Mesenchymal stem cell (in vitro differentiated cells and primary cell): ENCODE measurements around the gene JAG2.
A peak's percentile ranks its signal among the peaks of the same experiment; 100 is the strongest.

Experiments
- DNase-seq: peaks from one replicate; pipeline ENCODE4 v3.0.0-alpha.2; 2013
- H2AFZ ChIP-seq: one replicate; pipeline ENCODE4 v1.6.1; 2013; ENCODE audit warnings: low read depth, mild to moderate bottlenecking, control low read depth, inconsistent platforms, low read length, moderate library complexity
- H2AK5ac ChIP-seq: 2 replicates; pipeline ENCODE4 v1.6.1; 2013; ENCODE audit warnings: low read length, moderate library complexity, mild to moderate bottlenecking, inconsistent platforms; ENCODE audit not compliant: severe bottlenecking
- H2BK120ac ChIP-seq: one replicate; pipeline ENCODE4 v1.6.1; 2013; ENCODE audit warnings: low read depth, mild to moderate bottlenecking, inconsistent platforms, low read length, moderate library complexity
- H2BK12ac ChIP-seq, 2 experiments: one replicate each; pipeline ENCODE4 v1.6.1; 2013; ENCODE audit warnings: inconsistent platforms in 2 of 2, low read length in 2 of 2, mild to moderate bottlenecking in 2 of 2, moderate library complexity in 2 of 2, control low read depth in 1 of 2
- H2BK15ac ChIP-seq: one replicate; pipeline ENCODE4 v1.6.1; 2013; ENCODE audit warnings: mild to moderate bottlenecking, low read depth, inconsistent platforms; ENCODE audit not compliant: poor library complexity, severe bottlenecking
- H2BK5ac ChIP-seq: 2 replicates; pipeline ENCODE4 v1.6.1; 2013; ENCODE audit warnings: low read depth, mild to moderate bottlenecking, low read length, control low read depth, inconsistent platforms; ENCODE audit not compliant: poor library complexity, severe bottlenecking
- H3K14ac ChIP-seq, 2 experiments: one replicate each; pipeline ENCODE4 v1.6.1; 2013; ENCODE audit warnings: inconsistent platforms in 2 of 2, low read length in 2 of 2, control low read depth in 1 of 2, mild to moderate bottlenecking in 1 of 2, moderate library complexity in 1 of 2
- H3K18ac ChIP-seq, 2 experiments: one replicate each; pipeline ENCODE4 v1.6.1; 2013; ENCODE audit warnings: inconsistent platforms in 2 of 2, low read length in 2 of 2, control low read depth in 1 of 2, low read depth in 1 of 2, mild to moderate bottlenecking in 1 of 2
- H3K23ac ChIP-seq, 2 experiments: one replicate each; pipeline ENCODE4 v1.6.1; 2013; ENCODE audit warnings: inconsistent platforms in 2 of 2, low read length in 2 of 2, mild to moderate bottlenecking in 2 of 2, moderate library complexity in 2 of 2, control low read depth in 1 of 2
- H3K27ac ChIP-seq: 2 replicates; pipeline ENCODE4 v1.5.1; 2013; ENCODE audit warnings: mild to moderate bottlenecking, moderate library complexity, low read length, control low read depth, inconsistent platforms; ENCODE audit not compliant: poor library complexity, severe bottlenecking
- H3K27me3 ChIP-seq, 2 experiments: 2 replicates each; pipeline versions ENCODE4 v1.6.1 to v1.7.0; 2013; ENCODE audit warnings: low read length in 2 of 2, mild to moderate bottlenecking in 2 of 2, moderate library complexity in 2 of 2, control low read depth in 1 of 2, inconsistent platforms in 1 of 2; ENCODE audit not compliant: control insufficient read depth in 1 of 2, insufficient read depth in 1 of 2
- H3K36me3 ChIP-seq, 2 experiments: 2 replicates each; pipeline versions ENCODE4 v1.6.1 to v1.7.0; 2013; ENCODE audit warnings: low read length in 2 of 2, control low read depth in 1 of 2, inconsistent platforms in 1 of 2, low read depth in 1 of 2, mild to moderate bottlenecking in 1 of 2; ENCODE audit not compliant: insufficient read depth in 2 of 2, control insufficient read depth in 1 of 2
- H3K4ac ChIP-seq, 2 experiments: one replicate each; pipeline ENCODE4 v1.6.1; 2013; ENCODE audit warnings: inconsistent platforms in 2 of 2, low read length in 2 of 2, mild to moderate bottlenecking in 2 of 2, moderate library complexity in 2 of 2, control low read depth in 1 of 2, low read depth in 1 of 2
- H3K4me1 ChIP-seq: 2 replicates; pipeline ENCODE4 v1.6.1; 2013; ENCODE audit warnings: low read depth, low read length, control low read depth; ENCODE audit not compliant: control insufficient read depth, insufficient read depth
- H3K4me2 ChIP-seq: 2 replicates; pipeline ENCODE4 v1.6.1; 2013; ENCODE audit warnings: low read length, mild to moderate bottlenecking, inconsistent platforms; ENCODE audit not compliant: poor library complexity, severe bottlenecking
- H3K4me3 ChIP-seq, 2 experiments: 2 replicates each; pipeline versions ENCODE4 v1.5.1 to v1.7.0; 2013; ENCODE audit warnings: low read length in 2 of 2, mild to moderate bottlenecking in 2 of 2, control low read depth in 1 of 2, low read depth in 1 of 2; ENCODE audit not compliant: insufficient read depth in 1 of 2
- H3K79me1 ChIP-seq: replicated peaks from 2 replicates; pipeline ENCODE4 v1.6.1; 2013; ENCODE audit warnings: mild to moderate bottlenecking, control low read depth, low read length, inconsistent platforms; ENCODE audit not compliant: poor library complexity, severe bottlenecking
- H3K9ac ChIP-seq: 2 replicates; pipeline ENCODE4 v1.7.0; 2013; ENCODE audit warnings: mild to moderate bottlenecking, low read length, moderate library complexity
- H3K9me3 ChIP-seq: 2 replicates; pipeline ENCODE4 v1.7.0; 2013; ENCODE audit warnings: mild to moderate bottlenecking, low read length; ENCODE audit not compliant: control insufficient read depth
- H4K8ac ChIP-seq: one replicate; pipeline ENCODE4 v1.6.1; 2013; ENCODE audit warnings: inconsistent platforms, mild to moderate bottlenecking, low read length, moderate library complexity
- H4K91ac ChIP-seq: one replicate; pipeline ENCODE4 v1.6.1; 2013; ENCODE audit warnings: mild to moderate bottlenecking, low read length, inconsistent platforms
- WGBS: methylation state at CpG from one replicate; pipeline ENCODE4 v1.1.7; 2013; ENCODE audit warnings: mixed read lengths; 5-methylcytosine and 5-hydroxymethylcytosine counted together

JAG2 gene

DNA sequence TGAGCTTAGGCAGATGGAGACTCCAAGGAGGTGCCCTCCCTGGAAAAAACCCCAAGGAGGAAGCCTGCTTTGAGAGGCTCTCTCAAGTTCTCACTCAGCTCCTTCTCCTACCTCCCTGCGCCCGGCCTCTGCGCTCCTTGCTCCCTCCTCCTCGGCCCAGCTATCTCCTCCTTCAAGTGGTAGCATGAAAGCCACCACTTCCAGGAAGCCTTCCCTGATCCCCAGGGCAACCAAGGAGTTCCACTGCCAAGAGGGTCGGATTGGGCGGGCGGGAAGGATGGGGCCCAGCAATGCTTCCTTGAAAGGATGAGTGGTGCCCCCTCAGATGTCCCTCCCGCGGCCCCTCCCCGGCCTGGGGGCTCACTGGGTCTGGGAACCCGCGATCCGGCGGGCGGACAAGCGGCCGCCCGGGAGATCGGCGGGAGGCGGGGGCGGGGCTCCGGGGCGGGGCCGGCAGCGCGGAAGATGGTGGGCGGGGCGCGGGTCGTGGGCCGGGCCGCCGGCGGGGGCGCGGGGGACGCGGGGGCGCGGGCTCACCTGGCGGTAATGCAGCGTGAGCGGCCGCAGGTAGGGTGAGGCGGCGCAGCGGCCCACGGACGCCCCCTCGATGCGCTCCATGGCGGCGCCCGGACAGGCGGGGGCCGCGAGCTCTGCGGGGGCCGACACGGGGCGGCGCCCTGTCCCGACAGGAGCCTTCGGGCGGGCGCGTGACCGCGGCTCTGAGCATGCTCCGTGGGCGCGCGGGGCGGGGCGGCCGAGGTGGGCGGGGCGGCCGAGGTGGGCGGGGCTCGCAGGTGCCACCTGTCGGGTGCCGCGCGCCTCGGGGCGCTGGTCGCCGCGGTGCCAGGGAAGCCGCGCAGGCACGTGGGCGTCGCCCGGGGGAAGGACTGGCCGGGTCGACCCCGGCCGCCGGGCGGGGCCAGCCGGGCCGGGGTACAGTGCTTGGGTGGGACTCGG is 12.3 kb upstream of the JAG2 start, which contains the start of gene NUDT14:
TSS of gene NUDT14 (minus strand) at position 721 of the 957 bp plus-strand sequence. CDS start at position 618, 103 bp downstream.
- H3K4me2 ChIP-seq: peak within 1 kb of the TSS; percentile 75
- no peaks in the 10 kb centered on the region for H3K79me1 ChIP-seq
- peak within 1 kb of the TSS; percentile 67 for H4K8ac ChIP-seq
- H4K91ac ChIP-seq: peak within 1 kb of the TSS; percentile 70
- H2BK15ac ChIP-seq: peak within 1 kb of the TSS; percentile 89
- H3K27me3 ChIP-seq: peaks cover 26 to 37% of the 10 kb centered on the region in 2 experiments
- peak within 1 kb of the TSS; percentile 70 for H3K9ac ChIP-seq
- WGBS: 2% methylated on average over 47 of the region's 106 CpGs
- peak within 1 kb of the TSS in 1 of 2 experiments; percentile 73 for H3K14ac ChIP-seq
- no peaks in the 10 kb centered on the region for H3K9me3 ChIP-seq
- peaks cover 21% of the 10 kb centered on the region for H3K4me1 ChIP-seq
- no peak within 1 kb of the TSS for H3K27ac ChIP-seq
- H3K4me3 ChIP-seq: peak within 1 kb of the TSS; percentile 68 to 76
- peak within 1 kb of the TSS; percentile 72 to 87 for H3K18ac ChIP-seq
- peak within 1 kb of the TSS; percentile 94 for H2BK120ac ChIP-seq
- H3K4ac ChIP-seq: peak within 1 kb of the TSS; percentile 36 to 59
- H3K23ac ChIP-seq: peak within 1 kb of the TSS in 1 of 2 experiments; percentile 75
- peak within 1 kb of the TSS in 1 of 2 experiments; percentile 55 for H2BK12ac ChIP-seq
- peak; percentile 46 for DNase-seq
- H3K36me3 ChIP-seq: peaks cover 0 to 8% of the 10 kb centered on the region in 2 experiments
- no peak within 1 kb of the TSS for H2BK5ac ChIP-seq
- H2AFZ ChIP-seq: peak within 1 kb of the TSS; percentile 57
- peak within 1 kb of the TSS; percentile 11 for H2AK5ac ChIP-seq

DNA sequence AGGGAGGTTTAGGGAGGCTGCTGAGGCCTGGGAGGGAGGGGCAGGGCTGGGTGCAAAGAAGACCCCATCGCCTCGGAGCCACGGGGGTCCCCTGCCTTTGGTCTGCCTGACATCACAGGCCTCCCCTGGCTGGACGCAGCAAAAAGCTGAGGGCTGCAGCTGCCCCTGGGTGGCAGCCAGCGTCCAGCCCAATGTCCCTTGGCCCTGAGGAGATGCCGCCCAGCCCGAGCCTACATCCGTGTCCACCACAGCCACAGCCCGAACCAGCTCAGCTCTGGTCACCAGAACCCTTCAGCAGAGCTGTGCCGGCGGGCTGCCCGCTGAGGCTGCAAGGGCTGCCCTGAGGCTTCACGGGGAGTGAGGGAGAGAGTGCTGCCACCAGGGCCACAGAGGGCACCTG is 10.6 kb upstream of the JAG2 start:
- H3K4ac ChIP-seq: no peak overlapping the region
- H4K8ac ChIP-seq: no peak overlapping the region
- H2BK15ac ChIP-seq: no peak overlapping the region
- H2BK120ac ChIP-seq: no peak overlapping the region
- no peak overlapping the region for H3K4me3 ChIP-seq
- no peaks in the 10 kb centered on the region for H3K79me1 ChIP-seq
- no peaks in the 10 kb centered on the region for H3K9me3 ChIP-seq
- peaks cover 14 to 37% of the 10 kb centered on the region in 2 experiments for H3K27me3 ChIP-seq
- no peak overlapping the region for H3K4me2 ChIP-seq
- H3K14ac ChIP-seq: no peak overlapping the region
- H2BK5ac ChIP-seq: no peak overlapping the region
- H3K36me3 ChIP-seq: peaks cover 0 to 8% of the 10 kb centered on the region in 2 experiments
- H3K18ac ChIP-seq: no peak overlapping the region
- no peak overlapping the region for H3K9ac ChIP-seq
- peaks cover 25% of the 10 kb centered on the region for H3K4me1 ChIP-seq
- no peak overlapping the region for H2AFZ ChIP-seq
- no peak overlapping the region for H4K91ac ChIP-seq
- WGBS: 91% methylated on average over 13 of the region's 13 CpGs
- DNase-seq: no peak
- H2BK12ac ChIP-seq: no peak overlapping the region
- H2AK5ac ChIP-seq: no peak overlapping the region
- no peak overlapping the region for H3K27ac ChIP-seq
- H3K23ac ChIP-seq: no peak overlapping the region

- no peak overlapping the region for H2AK5ac ChIP-seq
- H3K4me1 ChIP-seq: peaks cover 25% of the 10 kb centered on the region
- H2BK12ac ChIP-seq: no peak overlapping the region
- H3K9me3 ChIP-seq: no peaks in the 10 kb centered on the region
- H3K23ac ChIP-seq: no peak overlapping the region
- 96% methylated on average over 8 of the region's 11 CpGs for WGBS
- H3K9ac ChIP-seq: no peak overlapping the region
- no peak overlapping the region for H3K4me3 ChIP-seq
- no peak overlapping the region for H3K14ac ChIP-seq
- H3K27ac ChIP-seq: no peak overlapping the region
- no peak overlapping the region for H2BK5ac ChIP-seq
- H3K18ac ChIP-seq: no peak overlapping the region
- H4K91ac ChIP-seq: no peak overlapping the region
- H4K8ac ChIP-seq: no peak overlapping the region
- H3K27me3 ChIP-seq: peaks cover 12 to 34% of the 10 kb centered on the region in 2 experiments
- H2BK120ac ChIP-seq: no peak overlapping the region
- peaks cover 0 to 8% of the 10 kb centered on the region in 2 experiments for H3K36me3 ChIP-seq
- H3K4ac ChIP-seq: no peak overlapping the region
- DNase-seq: no peak
- H2BK15ac ChIP-seq: no peak overlapping the region
- H2AFZ ChIP-seq: no peak overlapping the region
- no peak overlapping the region for H3K4me2 ChIP-seq
- no peaks in the 10 kb centered on the region for H3K79me1 ChIP-seq
Observed at GRCh38 chr14:105178868-105179140, 10.2 kb upstream of the JAG2 start.

GRCh38 chr14:105178069-105178867 is 9.7 kb upstream of the JAG2 start:
- H2BK15ac ChIP-seq: no peak overlapping the region
- H3K4me2 ChIP-seq: no peak overlapping the region
- no peak overlapping the region for H4K91ac ChIP-seq

More at GRCh38 chr14:105178069-105178867, 9.7 kb upstream of the JAG2 start:
- 80% methylated on average over 16 of the region's 19 CpGs for WGBS
- Histone ChIP-seq H3K9me3 (no peaks in the 10 kb centered on the region), H3K27ac (no peak overlapping the region), H2BK120ac (no peak overlapping the region), H2BK5ac (no peak overlapping the region), H3K36me3 (peaks cover 0 to 8% of the 10 kb centered on the region in 2 experiments), H3K27me3 (peaks cover 12 to 30% of the 10 kb centered on the region in 2 experiments), H3K18ac (no peak overlapping the region), H2AFZ (no peak overlapping the region), H3K9ac (no peak overlapping the region), H4K8ac (no peak overlapping the region), H3K4me1 (peaks cover 25% of the 10 kb centered on the region), H3K23ac (no peak overlapping the region), H3K14ac (no peak overlapping the region), H3K4me3 (peak overlapping the region in 1 of 2 experiments; percentile 10), H3K4ac (no peak overlapping the region), H2BK12ac (no peak overlapping the region), H2AK5ac (no peak overlapping the region), H3K79me1 (no peaks in the 10 kb centered on the region)
- DNase-seq: no peak
